ENCODE data around the gene LAIR1. TPM values are rescaled to one million over a fixed set of nuclear protein-coding genes. Genes with fewer than 3 reads are reported as not detected.
"Not testable (repeated sequence)": the region's sequence is repeated elsewhere in the genome, so short reads cannot be mapped to it uniquely, and the experiment has no call there.

Gene LAIR1
- total RNA-seq, 1 donor = under 0.01 TPM

DNA sequence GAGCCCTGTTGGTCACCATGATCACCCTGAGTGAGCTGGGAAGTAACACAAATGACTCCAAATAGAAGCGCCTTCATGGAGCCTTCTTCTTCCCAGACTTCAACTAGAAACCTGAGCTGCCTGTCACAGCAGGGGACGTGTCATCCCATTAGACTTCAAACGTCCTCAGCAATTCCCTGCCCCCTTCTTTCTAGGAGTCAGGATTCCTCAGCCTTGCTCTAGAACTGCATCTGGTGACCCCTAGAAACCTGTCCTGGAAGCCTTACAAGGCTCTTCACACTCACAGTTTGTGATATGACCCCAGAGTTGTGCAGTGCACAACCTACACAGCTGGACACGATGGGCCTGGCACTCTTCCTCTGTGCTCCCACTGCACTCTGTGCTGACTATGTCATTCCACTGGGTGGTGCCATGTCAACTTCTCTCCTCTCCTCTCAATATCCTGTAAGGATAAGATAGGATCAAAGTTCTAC is 26.9 kb upstream of the LAIR1 start:
- DNase-seq (ENCODE audit: low read depth) = no peak
- H3K4me3 ChIP-seq (ENCODE audit: low read depth, low read length) = no peak overlapping the region
- TF ChIP-seq, protein P1, sequence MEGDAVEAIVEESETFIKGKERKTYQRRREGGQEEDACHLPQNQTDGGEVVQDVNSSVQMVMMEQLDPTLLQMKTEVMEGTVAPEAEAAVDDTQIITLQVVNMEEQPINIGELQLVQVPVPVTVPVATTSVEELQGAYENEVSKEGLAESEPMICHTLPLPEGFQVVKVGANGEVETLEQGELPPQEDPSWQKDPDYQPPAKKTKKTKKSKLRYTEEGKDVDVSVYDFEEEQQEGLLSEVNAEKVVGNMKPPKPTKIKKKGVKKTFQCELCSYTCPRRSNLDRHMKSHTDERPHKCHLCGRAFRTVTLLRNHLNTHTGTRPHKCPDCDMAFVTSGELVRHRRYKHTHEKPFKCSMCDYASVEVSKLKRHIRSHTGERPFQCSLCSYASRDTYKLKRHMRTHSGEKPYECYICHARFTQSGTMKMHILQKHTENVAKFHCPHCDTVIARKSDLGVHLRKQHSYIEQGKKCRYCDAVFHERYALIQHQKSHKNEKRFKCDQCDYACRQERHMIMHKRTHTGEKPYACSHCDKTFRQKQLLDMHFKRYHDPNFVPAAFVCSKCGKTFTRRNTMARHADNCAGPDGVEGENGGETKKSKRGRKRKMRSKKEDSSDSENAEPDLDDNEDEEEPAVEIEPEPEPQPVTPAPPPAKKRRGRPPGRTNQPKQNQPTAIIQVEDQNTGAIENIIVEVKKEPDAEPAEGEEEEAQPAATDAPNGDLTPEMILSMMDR (IDR thresholded peaks at IDR 0.05; ENCODE audit: insufficient read depth, low read depth, low read length) = no peak

DNA sequence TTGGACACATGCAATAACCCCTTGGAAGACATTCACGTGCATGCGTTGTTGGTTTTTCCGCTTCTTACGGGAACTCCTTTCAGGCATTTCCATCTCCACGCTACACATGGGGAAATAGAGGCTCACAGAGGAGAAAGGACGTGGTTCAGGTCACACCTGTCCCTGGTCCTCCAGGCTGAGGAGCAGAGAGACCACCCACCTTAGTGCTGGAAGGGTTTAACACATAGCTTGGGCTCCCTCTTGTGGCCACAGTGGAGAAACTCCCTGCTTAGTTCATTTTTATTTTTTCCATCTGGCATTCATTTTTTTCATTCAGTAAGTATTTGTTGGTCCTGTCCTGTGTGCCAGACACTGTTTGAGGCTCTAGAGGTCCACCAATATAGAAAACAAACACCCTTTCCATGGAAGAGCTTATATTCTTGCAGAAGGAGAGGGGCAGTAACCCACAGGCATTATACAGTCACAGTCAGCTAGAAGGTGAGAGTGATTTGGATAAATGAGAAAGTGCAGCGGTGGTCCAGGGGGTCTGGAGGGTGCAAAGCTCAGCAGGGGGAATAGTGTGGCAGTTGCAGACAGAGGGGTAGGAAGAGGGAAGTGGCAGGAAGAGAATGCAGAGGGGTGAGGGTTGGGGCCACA is 26.3 kb upstream of the LAIR1 start:
- H3K4me3 ChIP-seq (ENCODE audit: low read depth, low read length) = no peak overlapping the region
- TF ChIP-seq, protein P1 (IDR thresholded peaks at IDR 0.05; ENCODE audit: insufficient read depth, low read depth, low read length) = peak; percentile 75
- peak; percentile 60 for DNase-seq (ENCODE audit: low read depth)

- TF ChIP-seq, protein P1 (IDR thresholded peaks at IDR 0.05; ENCODE audit: insufficient read depth, low read depth, low read length) = no peak
- no peak for DNase-seq (ENCODE audit: low read depth)
- no peak overlapping the region for H3K4me3 ChIP-seq (ENCODE audit: low read depth, low read length)
These were observed 24.8 kb upstream of the LAIR1 start for GRCh38 chr19:54389553-54389952.

DNA sequence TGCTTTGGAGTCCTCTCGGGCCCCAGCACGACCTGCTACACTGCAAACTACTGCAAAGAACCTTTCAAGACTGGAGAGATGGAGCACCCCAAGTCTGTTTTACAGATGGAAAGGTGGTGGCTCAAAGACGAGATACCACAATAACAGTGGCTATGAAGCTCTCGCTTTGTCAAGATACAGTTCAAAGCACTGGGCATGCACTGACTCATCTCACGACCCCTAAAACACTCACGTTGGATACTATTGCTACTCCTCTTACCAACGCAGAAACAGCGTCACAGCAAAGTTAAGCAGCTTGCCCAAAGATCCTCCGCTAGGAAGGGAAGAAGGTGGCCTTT is 24.0 kb upstream of the LAIR1 start:
- DNase-seq (ENCODE audit: low read depth) = no peak
- H3K4me3 ChIP-seq (ENCODE audit: low read depth, low read length) = no peak overlapping the region
- TF ChIP-seq, protein P1 (IDR thresholded peaks at IDR 0.05; ENCODE audit: insufficient read depth, low read depth, low read length) = no peak

DNA sequence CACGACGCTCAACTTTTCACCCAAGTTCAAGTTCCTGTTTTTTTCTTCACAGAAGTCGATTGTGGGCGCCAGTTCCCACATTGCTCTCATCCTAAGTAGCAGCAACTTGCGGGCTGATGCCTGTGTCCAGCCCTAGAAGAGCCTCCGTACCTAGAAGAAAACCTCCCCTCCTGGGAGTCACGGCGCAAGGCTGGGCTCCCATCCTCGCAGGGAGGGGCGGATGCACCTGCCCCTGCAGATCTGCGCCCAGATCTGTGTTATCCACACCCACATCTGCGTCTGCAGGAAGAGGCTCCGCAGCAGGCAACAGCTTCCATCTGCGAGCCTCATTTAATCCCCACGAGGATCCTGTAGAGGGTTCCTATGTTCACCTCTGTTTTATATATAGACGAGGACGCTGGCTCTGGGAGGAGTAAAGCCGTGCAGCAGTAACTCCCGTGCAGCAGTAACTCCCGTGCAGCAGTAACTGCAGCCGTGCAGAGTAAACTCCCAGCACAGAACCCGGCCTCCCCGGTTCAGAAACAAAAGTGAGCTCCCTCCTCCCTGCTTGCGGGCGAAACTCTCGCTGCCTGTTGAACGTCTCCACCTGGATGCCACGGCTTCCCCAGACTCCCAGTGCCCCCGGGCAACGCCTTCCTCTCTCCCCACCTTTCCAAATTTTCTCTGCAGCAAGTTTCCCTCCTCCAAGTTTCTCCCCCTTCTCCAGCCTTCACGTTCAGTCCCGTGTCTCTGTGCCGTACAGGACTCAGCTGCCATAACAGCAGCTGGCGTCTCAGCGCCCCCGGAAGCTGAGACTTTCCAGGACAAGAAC is 23.5 kb upstream of the LAIR1 start:
- peak overlapping the region; percentile 38 for H3K4me3 ChIP-seq (ENCODE audit: low read depth, low read length)
- DNase-seq (ENCODE audit: low read depth) = no peak
- TF ChIP-seq, protein P1 (IDR thresholded peaks at IDR 0.05; ENCODE audit: insufficient read depth, low read depth, low read length) = no peak

DNA sequence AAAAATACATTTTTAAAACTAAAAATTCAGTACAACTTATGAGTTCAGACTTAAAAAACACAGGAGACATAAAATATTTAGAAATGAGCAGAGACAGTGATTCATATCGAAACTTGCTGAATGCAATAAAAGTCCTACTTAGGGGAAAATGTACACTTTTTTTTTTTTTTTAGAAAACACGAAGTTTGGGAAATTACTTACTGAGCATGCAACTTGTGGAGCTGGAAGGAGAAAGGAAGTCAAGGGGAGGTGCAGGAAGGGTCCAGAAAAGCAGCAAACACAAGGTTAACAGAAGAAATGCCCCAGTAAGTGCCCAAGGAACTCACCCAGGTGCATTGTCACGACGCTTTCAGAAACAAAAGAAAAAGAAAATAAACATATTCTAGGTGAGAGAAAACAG is 18.6 kb upstream of the LAIR1 start:
- no peak for DNase-seq (ENCODE audit: low read depth)
- H3K4me3 ChIP-seq (ENCODE audit: low read depth, low read length) = no peak overlapping the region
- TF ChIP-seq, protein P1 (IDR thresholded peaks at IDR 0.05; ENCODE audit: insufficient read depth, low read depth, low read length) = no peak

DNA sequence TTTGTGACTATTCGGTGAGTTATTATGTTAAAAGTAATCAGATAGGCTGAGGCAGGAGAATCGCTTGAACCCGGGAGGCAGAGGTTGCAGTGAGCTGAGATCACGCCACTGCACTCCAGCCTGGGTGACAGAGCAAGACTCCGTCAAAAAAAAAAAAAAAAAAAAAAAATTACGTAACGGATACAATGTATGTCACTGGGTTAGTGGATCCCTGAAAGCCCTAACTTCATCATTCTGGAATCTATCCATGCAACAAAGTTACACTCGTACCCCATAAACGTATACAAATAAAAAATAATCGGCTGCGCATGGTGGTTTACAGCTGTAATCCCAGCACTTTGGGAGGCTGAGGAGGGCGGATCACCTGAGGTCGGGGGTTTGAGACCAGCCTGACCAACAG is 17.3 kb upstream of the LAIR1 start:
- H3K4me3 ChIP-seq (ENCODE audit: low read depth, low read length); DNase-seq (ENCODE audit: low read depth): not testable (repeated sequence)

All from fibroblast of villous mesenchyme (primary cell).